ENCODE measurements around the gene APOBEC3F.

Gene APOBEC3F

GRCh38 chr22:39095971-39096370, 55.3 kb downstream of the APOBEC3F start:
- DNase-seq = no peak

DNA sequence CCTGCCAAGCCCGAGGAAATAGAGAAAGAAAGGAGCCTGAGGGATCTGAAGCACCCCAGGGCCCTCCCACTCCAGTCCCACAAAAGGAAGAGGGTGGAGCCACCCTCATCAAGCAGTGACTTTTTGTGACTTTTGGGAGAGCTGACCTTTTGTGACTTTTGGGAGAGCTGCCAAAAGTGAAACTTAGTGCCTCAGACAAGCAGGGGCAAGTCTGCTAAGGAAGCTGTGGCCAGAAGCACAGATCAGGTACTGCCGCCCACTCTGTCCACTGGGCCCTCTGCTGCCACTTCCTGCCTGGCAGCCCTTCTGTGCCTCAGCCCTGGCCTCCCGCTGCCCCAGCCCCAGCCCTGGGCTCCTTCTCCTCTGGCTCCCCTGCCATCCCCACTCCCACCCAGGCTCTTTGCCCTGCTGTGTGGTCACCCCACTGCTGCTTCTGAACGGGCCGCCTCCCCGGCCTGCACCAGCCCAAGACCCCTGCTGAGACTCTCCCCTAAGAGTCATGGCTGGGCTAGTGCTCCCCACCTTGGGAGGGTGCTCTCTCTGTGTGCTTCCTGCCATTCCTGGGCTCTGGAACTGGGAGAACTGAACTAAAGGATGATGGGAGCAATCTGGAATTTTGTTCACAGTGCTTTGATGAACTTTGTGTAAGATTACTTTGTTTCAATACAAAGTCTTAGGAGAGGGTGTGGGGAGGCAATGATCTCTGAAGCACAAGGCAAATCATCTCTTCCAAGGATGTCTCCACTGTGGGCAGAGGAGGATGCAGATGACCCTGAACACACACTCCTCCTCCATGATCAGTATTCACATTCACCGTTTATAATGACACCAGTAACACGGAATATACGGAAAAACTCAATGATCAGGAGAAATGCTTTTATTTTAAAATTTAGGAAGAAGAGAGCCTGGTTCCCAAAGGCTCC, 56.7 kb downstream of the APOBEC3F start, which contains the start of gene APOBEC3H:
TSS of gene APOBEC3H (plus strand) at position 147 of the 923 bp plus-strand sequence. CDS start 3,035 bp downstream, outside the sequence.
- DNase-seq = peak; percentile 69

DNA sequence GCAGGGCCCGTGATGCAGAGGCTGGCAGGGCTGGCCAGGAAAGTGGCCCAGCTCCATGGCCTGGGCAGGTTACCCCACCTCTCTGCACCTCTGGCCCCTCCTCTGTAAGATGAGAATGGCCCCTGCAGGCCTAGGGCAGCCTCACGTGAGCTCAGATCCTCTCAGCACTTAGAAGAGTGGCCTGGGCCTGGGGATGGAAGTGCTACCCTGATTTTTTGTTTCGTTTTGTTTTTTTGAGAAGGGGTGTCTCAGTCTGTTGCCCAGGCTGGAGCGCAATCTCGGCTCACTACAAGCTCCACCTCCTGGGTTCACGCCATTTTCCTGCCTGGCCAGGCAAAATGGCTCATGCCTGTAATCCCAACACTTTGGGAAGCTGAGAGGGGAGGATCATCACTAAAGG, 57.4 kb downstream of the APOBEC3F start:
- DNase-seq = no peak

DNA sequence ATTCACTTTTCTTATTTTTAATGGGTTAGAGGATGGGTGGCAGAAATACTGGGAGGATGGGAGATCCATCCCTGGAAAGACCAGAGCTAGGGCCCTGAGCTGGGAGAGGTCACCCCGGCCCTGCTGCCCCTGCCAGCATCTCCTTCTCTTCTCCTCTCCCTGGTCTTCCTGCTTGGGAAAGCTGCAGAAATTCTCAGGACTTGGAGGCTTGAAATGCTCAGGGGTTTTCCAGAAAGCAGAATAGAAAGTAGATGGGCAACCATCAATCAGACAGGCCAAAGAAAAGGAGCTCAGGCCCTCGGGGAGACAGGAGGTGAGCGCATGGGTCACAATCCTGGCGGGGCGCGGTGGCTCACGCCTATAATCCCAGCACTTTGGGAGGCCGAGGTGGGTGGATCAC, 57.9 kb downstream of the APOBEC3F start:
- no peak for DNase-seq

- no peak for DNase-seq
Measured at GRCh38 chr22:39101226-39101625, 60.6 kb downstream of the APOBEC3F start.

DNA sequence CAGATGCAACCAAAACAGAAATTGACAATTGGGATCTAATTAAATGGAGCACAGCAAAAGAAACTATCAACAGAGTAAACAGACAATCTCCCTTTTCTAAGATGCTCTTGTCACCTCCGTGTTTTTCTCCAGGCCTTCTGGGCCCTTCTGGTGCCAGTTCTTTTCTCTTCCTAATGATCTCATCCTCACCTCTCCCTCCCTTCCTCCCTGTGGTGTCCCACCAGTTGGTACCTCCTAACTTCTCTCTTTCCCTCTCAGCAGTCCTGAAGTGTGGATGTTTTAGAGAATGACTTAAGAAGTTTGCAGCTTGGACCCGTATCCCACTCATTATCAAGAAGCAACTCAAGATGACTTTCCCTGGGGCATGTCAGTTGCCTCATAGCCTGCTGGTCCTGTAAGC, 62.8 kb downstream of the APOBEC3F start:
- DNase-seq = no peak
